ENCODE results near the gene KCNJ18.
"Not testable (repeated sequence)": the region's sequence is repeated elsewhere in the genome, so short reads cannot be mapped to it uniquely, and the experiment has no call there.

Gene KCNJ18

DNA sequence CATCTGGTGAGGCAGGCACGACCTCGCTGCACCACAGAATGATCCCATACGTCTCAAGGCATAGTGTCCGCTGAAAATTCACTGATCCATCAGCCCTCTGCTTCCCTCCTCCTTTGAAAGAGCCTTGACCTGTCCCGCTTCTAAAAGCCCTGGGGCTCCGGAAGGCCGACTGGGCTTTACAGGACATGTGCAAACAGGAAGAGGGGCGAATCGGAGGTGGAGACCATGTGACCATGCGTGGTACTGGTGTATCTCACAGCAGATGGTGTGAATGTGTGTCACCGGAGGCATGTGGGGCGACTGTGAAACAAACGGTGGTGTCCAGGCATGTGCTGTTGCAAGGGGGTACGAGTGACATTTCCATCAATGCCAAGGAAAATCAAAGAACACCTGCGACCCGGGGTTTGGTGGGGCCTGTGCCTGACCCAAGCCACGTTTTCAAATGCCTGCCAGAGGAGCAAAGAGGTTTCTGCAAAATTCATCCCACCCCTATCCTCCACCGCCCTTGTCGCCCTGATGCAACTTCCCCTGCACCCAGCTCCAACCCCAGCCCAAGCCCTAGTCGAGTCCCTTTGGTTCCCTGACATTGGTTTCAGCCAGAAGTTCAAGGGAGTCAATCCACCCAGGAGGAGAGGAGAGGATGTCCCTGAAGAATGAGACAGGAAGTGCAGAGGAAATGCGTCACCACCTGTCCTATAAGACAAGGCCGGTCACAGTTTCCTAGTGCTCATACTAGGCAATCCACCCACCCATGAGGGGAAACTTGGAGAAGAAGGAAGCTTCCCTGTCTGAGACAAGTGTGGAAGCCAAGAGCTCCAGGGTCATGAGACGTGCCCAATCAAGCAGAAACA, 5.9 kb upstream of the KCNJ18 start:
- no peak for DNase-seq

DNA sequence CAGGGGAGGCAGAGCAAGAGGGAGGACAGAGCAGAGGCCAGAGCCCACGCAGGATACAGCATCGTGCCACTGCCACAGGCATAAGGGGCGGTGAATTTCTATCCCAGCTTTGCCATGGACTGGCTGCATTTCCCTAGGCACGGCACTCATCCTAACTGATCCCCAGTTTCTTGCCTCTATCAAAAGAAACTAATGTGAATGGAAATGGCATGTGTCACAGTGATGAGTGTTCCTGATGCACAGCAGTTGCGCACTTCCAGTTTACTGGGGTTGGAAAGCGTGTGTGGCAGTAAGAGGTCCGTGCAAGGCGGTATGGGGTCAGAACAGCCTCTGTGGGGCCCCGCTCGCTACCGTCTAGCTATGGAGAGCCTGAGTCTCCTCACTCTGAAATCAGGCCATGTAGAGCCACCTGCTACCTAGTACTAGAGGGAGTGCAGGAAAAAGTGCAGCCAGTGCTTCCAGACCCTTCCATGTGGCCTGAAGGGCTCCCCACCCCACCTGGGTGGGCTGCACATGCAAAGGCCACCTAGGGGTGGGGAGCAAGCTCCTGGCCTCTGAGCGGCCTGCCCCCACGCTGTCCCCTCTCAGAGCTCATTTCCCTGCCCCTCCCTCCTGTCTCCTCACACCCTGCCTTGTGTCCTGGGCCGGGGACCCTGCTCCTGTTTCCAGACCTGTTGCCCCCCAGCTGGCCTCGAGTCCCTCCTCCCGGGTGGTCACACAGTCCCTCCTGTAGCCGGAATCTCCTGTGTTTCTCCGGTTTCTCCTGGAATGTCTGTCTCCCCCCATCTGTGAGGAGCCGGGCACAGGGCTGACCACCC, 5.0 kb upstream of the KCNJ18 start:
- DNase-seq, result no peak

DNA sequence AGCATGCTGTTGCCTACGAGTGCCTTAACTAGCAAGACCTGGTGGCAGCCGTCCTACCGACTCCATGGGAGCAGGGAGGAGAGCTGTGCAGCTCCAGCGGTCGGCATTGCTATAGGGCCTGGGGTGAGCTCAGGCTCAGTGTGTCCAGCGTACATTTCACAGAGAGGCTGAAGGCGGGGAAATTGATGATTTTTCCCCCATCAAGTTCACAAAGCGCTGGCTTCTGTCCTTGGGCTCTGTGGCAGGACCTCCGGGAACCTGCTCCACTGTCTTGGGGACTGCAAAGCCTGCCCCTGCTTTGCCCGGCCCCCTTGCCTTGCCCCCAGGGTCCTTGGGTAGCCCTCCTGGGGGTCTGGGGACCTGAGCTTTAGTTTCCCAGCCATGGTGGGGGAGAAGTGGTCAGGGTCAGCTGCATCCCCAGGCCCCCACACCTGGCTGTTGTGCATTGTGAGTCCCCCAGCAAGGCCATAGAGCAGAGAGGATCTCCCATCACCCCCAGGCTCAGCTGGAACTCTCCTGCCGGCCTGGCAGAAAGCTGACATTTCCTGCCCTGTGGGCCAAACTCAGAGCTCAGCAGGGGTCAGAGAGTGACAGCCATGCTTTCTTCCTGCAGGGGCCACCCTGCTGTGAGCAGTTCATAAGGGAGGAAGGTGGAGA, 3.9 kb upstream of the KCNJ18 start:
- no peak for DNase-seq

DNA sequence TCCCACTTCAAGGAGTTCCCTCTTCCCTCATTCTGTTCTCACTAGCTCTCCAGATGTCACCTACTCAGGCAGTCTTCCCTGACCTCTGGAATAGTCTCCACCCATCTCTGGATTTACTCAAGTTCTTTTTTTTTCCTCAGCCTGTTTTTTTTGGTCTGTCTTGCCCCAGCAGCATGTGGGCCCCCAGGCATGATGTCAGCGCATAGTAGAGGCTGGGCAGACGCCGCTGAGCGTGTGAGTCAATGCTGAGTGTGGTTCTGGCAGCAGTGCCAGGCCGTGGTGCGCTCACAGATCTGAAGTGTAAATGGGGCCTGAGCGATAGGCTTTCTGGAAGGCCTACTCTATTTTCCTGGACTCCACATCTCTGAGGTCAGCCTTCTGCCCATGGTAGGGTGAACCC, 2.7 kb upstream of the KCNJ18 start:
- no peak for DNase-seq

DNA sequence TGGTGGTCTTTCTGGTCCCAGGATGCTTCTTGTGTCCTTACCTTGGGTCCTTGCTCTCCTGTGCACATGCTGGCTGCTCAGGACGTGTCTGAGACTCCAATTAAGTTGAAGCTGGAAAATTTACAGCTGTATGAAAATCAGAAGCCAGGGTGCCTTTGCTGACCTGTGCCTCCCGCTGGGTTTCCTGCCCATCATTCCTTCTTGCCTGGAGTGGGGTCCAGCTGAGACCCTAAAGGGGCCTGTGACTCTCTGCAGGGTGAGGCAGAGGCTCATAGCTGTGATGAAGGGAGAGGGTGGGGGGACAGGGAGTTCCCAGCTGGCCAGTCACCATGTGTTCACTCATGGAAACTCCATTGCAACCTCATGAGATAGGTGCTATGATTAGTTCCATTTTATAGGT, 1.5 kb upstream of the KCNJ18 start:
- not testable (repeated sequence) for DNase-seq

DNA sequence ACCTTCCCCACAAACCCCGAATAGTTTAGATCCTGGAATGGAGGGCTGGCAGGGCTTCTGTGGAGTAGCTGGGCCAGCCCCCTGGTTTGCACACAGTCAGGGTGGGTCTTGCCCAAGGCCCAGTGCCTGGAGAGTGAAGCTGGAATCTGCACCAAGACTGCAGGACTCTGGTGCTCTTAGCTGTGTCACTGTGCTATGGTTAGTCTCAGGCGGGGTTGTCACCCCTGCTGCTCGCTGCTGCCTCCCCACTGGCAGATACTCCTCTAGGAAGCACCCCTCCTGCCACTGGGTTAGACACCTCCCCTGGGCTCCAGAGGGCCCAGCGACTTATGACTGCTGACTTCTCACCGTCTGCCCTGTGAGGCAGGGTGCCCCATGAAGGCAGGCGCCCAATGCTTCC, 842 bp upstream of the KCNJ18 start:
- not testable (repeated sequence) for DNase-seq

DNA sequence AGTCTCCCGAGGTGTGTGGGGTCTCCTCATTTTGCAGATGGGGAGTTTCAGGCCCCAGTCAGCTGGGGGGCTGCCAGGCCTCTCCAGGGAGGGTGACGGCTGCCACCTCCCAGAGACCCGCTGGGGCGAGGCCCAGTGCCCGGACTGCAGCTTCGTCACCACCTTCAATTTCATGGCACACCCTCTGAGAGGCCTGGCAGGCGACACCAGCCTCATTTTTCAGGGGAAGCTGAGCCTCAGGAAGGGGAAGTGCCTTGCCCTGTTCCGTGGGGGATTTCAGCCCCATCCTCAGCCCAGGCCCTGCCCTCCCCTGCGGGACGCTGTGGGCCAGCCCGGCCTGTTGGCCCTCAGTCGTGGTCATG, 362 bp downstream of the KCNJ18 start:
- DNase-seq, result not testable (repeated sequence)

DNA sequence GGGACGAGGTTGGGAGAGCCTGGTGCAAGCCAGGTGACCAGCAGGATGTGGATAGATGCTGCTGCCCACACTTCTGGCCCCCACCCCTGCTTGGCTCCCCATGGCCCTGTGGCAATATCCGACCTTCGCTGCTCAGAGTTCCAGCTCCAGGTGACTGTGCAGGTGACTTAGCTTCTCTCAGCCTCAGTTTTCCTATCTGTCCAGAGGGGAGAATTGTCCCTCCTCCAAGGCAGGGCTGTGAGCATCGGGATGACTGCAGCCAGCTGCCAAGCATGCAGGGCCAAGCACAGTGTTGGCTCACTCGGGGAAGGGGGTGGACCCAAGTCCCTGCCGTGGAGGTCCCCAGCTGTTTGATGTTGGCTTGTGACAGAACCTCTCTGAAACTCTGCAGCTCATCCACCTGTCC, 1.1 kb downstream of the KCNJ18 start:
- DNase-seq, result not testable (repeated sequence)

DNA sequence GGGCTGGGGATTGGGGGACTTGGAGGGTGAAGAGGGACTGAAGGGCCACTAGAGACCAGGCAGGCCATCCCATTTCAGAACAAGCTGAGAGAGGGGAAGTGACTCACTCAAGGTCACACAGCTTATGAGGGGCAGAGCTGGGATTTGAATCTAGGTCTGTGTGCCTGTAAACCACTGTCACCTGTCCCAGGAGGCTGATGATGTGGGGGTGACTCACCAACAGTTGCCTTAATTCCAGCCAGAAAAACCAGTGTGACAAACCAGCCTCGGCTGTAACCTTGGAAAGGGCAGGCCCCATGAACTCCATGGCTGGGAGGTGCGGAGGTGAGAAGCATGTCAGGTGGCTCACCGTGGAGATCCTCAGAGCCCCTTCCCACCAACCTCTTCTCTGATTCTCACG, 1.6 kb downstream of the KCNJ18 start:
- DNase-seq, result not testable (repeated sequence)

DNA sequence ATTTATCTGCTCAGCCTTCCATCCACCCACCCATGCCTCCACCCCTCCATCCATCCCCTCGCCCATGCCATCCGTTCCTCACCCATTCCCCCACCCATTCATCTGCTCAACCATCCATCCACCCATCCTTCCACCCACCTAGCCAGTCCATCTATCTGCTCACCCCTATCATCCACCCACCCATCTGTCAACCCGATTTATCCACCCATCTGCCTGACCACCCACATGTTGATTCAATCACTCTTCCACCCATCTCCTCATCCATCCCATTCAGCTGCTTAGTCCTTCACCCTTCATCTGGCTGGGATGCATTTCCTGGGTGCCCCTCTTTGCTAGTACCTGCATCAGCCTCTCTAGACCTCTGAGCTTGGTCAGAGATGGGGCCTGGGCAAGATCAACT, 3.9 kb downstream of the KCNJ18 start:
- not testable (repeated sequence) for DNase-seq

DNA sequence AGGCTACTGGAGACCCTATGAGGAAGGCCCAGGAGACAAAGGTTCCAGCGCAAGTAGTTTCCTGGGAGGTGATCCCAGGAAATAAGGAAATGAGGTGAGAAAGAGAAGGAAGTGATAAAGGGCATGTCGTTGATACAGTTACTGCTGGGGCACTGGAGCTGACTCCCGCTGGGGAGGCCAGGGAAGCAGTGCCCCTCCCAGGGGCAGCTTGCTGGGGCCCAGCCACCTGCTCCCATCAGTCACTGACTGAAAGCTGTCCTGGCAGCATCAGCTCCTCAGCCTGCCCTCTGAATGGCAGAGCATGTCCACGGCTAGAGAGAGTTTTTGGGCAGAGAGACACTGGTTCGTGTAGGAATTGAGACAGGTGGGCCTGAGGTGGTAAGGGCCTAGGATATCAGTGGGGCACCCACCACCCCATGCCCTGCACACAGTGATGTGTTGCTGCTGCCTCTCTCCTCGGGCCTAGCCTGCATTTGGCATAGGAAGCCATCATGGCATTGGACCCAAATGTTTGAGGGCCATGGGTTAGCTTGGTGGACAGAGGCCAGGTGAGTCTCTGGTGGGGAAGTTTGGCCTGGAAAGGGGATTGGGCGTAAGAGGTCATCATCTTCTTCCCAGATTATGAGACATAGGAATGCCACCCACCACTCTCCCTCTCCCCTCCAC, 4.7 kb downstream of the KCNJ18 start:
- not testable (repeated sequence) for DNase-seq

DNA sequence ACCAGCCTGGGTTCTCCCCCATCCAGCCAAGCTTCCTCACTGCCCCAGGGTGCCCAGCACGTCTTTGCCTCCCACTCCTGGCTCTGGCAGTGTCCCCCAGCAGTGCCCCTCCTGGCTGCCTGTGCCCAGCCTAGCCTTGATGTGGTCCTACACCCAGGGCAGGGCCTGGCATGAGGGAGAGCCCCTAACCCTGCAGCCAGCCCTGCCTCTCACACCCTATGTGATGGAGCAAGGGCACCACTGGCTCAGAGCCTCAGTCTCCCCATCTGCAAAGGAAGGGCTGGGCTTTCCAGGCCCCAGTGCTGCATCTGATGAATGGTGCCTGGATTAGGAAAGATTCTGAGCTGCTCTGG, 5.2 kb downstream of the KCNJ18 start:
- DNase-seq, result not testable (repeated sequence)

DNA sequence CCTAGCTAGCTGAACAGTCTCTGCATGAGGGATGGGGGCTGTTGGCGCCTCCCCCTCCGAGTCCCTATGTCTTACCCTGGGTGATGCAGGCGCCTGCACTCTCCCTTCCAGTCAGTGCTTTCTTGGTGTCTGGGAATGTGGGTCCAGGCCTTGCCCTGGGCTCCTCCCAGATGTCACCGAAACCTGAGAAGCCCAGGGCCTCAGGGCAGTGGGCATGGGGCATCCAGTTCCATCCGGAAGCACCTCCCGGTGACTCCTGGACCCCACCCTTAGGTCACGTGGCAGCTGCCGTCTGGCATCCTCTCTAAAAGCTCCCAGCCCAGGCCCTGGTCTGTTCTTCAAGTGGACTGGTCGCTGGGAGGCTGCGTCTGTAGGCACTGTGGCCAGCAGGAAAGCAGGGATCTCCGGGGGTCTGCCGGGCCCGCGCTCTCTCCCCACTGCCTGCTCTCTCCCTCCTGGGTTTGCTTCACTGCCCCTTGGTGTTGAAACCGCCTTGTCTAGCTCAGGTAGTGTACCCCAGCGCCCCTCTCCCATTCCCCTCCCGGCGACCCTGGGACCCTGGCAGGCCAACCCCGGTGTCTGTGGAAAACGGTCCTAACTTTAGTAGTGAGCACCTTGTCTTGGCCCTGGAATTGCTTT, 6.2 kb downstream of the KCNJ18 start:
- not testable (repeated sequence) for DNase-seq

DNA sequence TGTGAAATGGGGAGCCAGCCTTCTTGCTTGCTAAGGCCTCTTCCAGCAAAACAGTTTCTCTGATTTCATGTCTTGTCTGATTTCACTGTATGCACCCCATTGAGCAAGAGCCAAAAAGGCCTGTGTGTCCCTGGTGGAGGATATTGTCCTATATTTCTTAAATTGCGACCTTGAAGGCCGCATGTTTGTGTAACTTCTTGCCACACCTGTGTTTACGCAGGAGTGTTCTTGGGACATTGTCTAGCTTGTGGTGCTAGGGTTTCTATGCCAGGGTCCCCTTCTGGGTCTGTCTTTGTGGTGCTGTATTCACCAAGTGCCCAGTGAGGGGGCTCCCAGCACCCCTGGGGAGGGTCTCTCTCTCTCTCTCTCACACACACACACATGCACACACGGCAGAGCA, 6.8 kb downstream of the KCNJ18 start:
- not testable (repeated sequence) for DNase-seq

DNA sequence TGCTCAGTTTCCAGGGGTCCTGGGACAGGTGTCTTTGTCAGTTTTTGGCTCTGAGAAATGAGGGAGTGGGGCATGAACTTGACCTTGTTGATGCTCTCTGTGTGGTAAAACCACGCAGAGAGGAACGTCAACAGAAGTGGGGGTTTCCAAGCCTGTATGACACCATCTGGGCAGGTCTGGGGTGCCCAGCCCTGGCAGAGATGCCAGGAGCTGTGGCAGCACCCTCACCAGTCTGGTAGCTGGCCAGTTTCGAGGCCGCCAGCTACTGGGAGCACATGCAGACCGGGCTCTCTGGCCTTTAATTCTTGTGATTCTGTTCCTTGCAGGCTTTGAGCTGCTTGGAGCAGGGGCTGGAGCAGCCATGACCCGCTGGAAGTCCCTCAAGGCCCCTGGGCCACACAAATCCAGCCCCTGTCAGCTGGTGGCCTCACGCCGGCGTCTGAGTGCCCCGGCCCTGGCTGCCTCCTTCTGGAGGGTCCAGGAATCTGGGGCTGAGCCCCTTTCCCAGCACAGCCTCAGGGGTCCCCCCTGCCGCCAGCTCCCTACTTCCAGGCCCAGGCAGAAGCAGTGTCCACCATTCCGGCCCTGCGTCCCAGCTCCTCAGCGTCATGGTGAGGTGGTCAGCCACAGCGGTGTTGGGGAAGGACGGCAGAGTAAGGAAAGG, 7.4 kb downstream of the KCNJ18 start:
- not testable (repeated sequence) for DNase-seq

DNA sequence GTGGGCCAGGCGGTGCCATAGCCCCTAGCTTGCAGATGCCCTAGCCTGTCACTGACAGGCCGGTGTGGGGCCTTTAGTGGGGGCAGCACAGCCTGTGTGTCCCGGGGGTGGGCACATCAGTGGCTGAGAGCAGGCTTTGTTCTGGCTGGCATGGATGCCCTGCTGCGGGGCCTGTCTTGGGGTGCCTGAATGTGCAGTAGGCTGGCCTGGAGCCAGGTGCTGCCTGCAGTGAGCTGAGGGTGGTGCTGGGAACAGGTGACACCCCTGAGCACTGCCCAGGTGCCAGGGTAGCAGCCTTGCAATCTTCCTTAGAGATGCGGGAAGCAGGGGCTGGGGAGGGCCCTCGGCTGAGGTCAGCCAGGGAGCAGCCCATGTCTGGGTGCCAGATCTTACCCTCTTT, 8.8 kb downstream of the KCNJ18 start:
- not testable (repeated sequence) for DNase-seq

DNA sequence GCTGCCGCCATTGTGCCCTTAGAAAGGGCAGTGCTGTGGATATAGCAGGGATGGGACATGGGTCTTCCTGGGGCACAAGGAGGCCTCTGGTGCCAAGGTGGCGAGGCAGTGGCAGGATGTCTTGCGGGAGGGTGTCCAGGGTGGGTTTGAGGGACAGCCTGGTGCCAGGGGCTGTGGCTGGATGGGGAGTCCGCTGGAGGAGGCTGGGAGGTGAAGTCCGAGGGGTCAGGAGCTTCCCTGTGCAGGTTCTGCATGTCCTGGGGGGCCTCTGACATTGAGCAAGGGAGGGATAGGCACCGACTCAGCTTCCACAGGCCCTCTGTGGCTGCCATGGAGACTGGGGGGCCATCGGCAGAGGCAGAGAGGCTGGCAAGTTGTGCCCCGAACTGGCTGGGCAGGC, 9.7 kb downstream of the KCNJ18 start:
- not testable (repeated sequence) for DNase-seq

DNA sequence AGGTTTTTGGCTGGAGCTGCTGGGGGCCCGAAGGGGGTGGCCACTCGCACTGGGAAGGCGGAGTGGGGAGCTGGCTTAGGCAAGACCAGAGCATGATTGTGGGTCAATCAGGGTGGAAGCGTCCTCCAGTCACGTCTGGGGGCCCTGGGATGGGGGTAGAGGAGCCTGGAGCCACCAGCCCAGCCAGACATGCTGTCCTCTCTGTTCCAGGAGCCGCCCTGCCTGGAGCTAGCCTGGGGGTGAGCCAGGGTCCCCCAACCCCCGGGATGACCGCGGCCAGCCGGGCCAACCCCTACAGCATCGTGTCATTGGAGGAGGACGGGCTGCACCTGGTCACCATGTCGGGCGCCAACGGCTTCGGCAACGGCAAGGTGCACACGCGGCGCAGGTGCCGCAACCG, 10.2 kb downstream of the KCNJ18 start:
- not testable (repeated sequence) for DNase-seq

DNA sequence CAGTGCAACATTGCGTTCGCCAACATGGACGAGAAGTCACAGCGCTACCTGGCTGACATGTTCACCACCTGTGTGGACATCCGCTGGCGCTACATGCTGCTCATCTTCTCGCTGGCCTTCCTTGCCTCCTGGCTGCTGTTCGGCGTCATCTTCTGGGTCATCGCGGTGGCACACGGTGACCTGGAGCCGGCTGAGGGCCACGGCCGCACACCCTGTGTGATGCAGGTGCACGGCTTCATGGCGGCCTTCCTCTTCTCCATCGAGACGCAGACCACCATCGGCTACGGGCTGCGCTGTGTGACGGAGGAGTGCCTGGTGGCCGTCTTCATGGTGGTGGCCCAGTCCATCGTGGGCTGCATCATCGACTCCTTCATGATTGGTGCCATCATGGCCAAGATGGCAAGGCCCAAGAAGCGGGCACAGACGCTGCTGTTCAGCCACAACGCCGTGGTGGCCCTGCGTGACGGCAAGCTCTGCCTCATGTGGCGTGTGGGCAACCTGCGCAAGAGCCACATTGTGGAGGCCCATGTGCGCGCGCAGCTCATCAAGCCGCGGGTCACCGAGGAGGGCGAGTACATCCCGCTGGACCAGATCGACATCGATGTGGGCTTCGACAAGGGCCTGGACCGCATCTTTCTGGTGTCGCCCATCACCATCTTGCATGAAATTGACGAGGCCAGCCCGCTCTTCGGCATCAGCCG, 10.8 kb downstream of the KCNJ18 start:
- not testable (repeated sequence) for DNase-seq

DNA sequence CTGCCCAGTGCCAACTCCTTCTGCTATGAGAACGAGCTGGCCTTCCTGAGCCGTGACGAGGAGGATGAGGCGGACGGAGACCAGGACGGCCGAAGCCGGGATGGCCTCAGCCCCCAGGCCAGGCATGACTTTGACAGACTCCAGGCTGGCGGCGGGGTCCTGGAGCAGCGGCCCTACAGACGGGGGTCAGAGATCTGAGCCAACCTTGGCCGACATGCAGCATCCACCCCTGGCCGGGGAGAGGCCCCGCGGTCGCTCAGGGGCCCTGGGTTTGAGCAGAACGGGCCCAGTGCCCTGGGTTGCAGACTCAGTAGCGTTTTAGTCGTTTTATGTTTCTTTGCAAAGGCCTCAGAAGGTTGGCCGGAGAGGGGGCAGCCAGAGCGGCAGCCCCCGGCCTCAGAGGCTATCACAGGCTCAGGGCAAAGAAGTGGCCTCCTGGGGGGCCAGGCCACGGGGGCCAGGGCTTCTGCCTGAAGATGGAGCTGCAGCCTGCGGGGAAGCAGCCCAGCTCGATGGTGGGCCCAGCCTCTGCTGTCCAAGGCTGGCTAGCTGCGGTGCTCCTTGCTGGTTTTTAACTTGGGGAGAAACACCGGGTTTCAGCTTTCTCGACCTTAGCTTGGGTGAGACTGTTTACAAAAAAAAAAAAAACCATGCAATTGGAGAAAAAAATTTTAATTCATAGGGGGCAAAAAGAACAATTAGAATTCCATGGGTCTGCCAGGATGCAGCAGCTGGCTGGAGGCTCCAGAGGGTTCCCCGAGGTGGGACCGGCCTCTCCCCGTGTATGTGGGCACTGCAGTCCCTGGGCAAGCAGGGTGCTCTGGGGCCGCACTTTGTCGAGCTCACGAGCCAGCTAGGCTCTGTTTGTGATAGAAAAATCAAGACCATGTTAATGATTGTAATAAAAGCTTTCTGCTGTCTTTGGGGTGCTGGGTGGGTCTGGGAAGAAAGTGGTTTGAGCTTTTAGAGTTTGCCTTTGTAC, 11.9 kb downstream of the KCNJ18 start:
- not testable (repeated sequence) for DNase-seq
